NCI-H1417 treated with DMSO at 0.1 percent for 48 hours (cell line): Measurements from ENCODE around the gene C20orf96.
"Not testable (repeated sequence)": the region's sequence is repeated elsewhere in the genome, so short reads cannot be mapped to it uniquely, and the experiment has no call there.

Experiments
- DNase-seq: peaks from one replicate; lab custom pipeline; 2025; lab: John Stamatoyannopoulos, UW

C20orf96 gene

GRCh38 chr20:290084-290831, at the start of gene C20orf96:
Gene C20orf96 (minus strand): TSS chr20:290750. CDS start chr20:290610, 140 bp downstream.
- DNase-seq, result peak; percentile 87

GRCh38 chr20:336040-336439, 45.5 kb upstream of the C20orf96 start:
- DNase-seq, result not testable (repeated sequence)

GRCh38 chr20:334578-334977, 44.0 kb upstream of the C20orf96 start:
- no peak for DNase-seq

- DNase-seq, result peak; percentile 15
These were observed 39.9 kb upstream of the C20orf96 start for GRCh38 chr20:330233-331149.

- no peak for DNase-seq
These were observed 39.3 kb upstream of the C20orf96 start for GRCh38 chr20:329851-330232.

GRCh38 chr20:328975-329695, 38.6 kb upstream of the C20orf96 start:
- DNase-seq, result no peak

GRCh38 chr20:328027-328974, 37.8 kb upstream of the C20orf96 start:
- DNase-seq, result no peak

GRCh38 chr20:327186-328026, 36.9 kb upstream of the C20orf96 start:
- peak; percentile 67 for DNase-seq

- DNase-seq, result no peak
These were observed 36.2 kb upstream of the C20orf96 start for GRCh38 chr20:326645-327185.

GRCh38 chr20:325889-326644, 35.5 kb upstream of the C20orf96 start:
- no peak for DNase-seq

- peak; percentile 85 for DNase-seq
These were observed 34.7 kb upstream of the C20orf96 start, which contains the start of gene SOX12 for GRCh38 chr20:325045-325888. Gene SOX12 (plus strand): TSS chr20:325552. CDS start chr20:325925, 373 bp downstream.

- peak; percentile 64 for DNase-seq
These were observed 33.9 kb upstream of the C20orf96 start for GRCh38 chr20:324177-325044.

GRCh38 chr20:316316-317068, 25.9 kb upstream of the C20orf96 start:
- DNase-seq, result no peak

GRCh38 chr20:313948-314347, 23.4 kb upstream of the C20orf96 start:
- DNase-seq, result no peak

- DNase-seq, result no peak
These were observed 22.9 kb upstream of the C20orf96 start for GRCh38 chr20:313402-313801.

GRCh38 chr20:312866-313265, 22.3 kb upstream of the C20orf96 start:
- DNase-seq, result no peak
